Tibial artery (tissue), 4 donors: ENCODE measurements around the gene CFAP157.

ENCODE experiments used
- DNase-seq, 2 donors: peaks; one replicate each; pipeline ENCODE4 v3.0.0-alpha.2; 2019
- H3K27ac ChIP-seq, 2 donors: fragments of 200-600 bp; sonication (generic) in 1 of 2; 1 replicate in 1 of 2; 2 replicates in 1 of 2; pipeline ENCODE4 v1.5.1; 2018 to 2019; ENCODE audit warnings: mild to moderate bottlenecking in 1 of 2
- H3K27me3 ChIP-seq, 2 donors: fragments of 200-600 bp; sonication (generic) in 1 of 2; one replicate each; pipeline versions ENCODE4 v1.5.1 to v1.6.0; 2016 to 2019
- H3K36me3 ChIP-seq, 3 donors: fragments of 200-600 bp; sonication (generic) in 2 of 3; one replicate each; pipeline ENCODE4 v1.5.1; 2016 to 2019; ENCODE audit warnings: mild to moderate bottlenecking in 2 of 3
- H3K4me1 ChIP-seq, 4 donors: fragments of 200-600 bp; sonication (generic) in 2 of 4; 1 replicate in 3 of 4; 2 replicates in 1 of 4; pipeline ENCODE4 v1.5.1; 2016 to 2019
- H3K4me3 ChIP-seq, 2 donors: fragments of 200-600 bp; sonication (generic) in 1 of 2; 1 replicate in 1 of 2; 2 replicates in 1 of 2; pipeline ENCODE4 v1.5.1; 2018 to 2019; ENCODE audit warnings: mild to moderate bottlenecking in 2 of 2
- H3K9me3 ChIP-seq, 3 donors: fragments of 200-600 bp; sonication (generic) in 1 of 3; one replicate each; pipeline ENCODE4 v1.5.1; 2016 to 2019
- CTCF ChIP-seq, 2 experiments: fragments of 200-600 bp in 1 of 2; fragments of 450-650 bp in 1 of 2; IDR thresholded peaks; one replicate each; pipeline ENCODE4 v1.5.1; 2017 to 2019; ENCODE audit warnings: antibody characterized with exemption in 2 of 2, mild to moderate bottlenecking in 1 of 2, moderate library complexity in 1 of 2
- intact Hi-C: fragments of 100-400 bp; cut with DNase I; formaldehyde crosslinking; loops from one replicate; pipeline ENCODE4 v1.15.0; 2023; ENCODE audit warnings: low total_unique reads

Gene CFAP157

GRCh38 chr9:127679506-127679905 is 27.3 kb upstream of the CFAP157 start:
- H3K27me3 ChIP-seq = no peaks in the 10 kb centered on the region
- no peaks in the 10 kb centered on the region for H3K9me3 ChIP-seq
- H3K36me3 ChIP-seq = peaks cover 37 to 96% (median 80%) of the 10 kb centered on the region in 3 donors
- intact Hi-C loops = no loop called here
- DNase-seq = no peak
- H3K27ac ChIP-seq = no peak overlapping the region
- H3K4me3 ChIP-seq = no peak overlapping the region
- no peaks in the 10 kb centered on the region for H3K4me1 ChIP-seq
- TF ChIP-seq CTCF (IDR thresholded peaks at IDR 0.05) = no peak

- H3K27ac ChIP-seq = no peak overlapping the region
- H3K9me3 ChIP-seq = no peaks in the 10 kb centered on the region
- intact Hi-C loops = no loop called here
- H3K4me3 ChIP-seq = no peak overlapping the region
- no peak for TF ChIP-seq CTCF (IDR thresholded peaks at IDR 0.05)
- no peaks in the 10 kb centered on the region for H3K27me3 ChIP-seq
- H3K4me1 ChIP-seq = no peaks in the 10 kb centered on the region
- peaks cover 37 to 95% (median 81%) of the 10 kb centered on the region in 3 donors for H3K36me3 ChIP-seq
- DNase-seq = no peak
These were observed 26.6 kb upstream of the CFAP157 start for GRCh38 chr9:127680226-127680625.

- intact Hi-C loops = no loop called here
- no peaks in the 10 kb centered on the region for H3K27me3 ChIP-seq
- no peaks in the 10 kb centered on the region for H3K4me1 ChIP-seq
- no peaks in the 10 kb centered on the region for H3K9me3 ChIP-seq
- no peak overlapping the region for H3K27ac ChIP-seq
- peaks cover 37 to 94% (median 84%) of the 10 kb centered on the region in 3 donors for H3K36me3 ChIP-seq
- DNase-seq = no peak
- no peak overlapping the region for H3K4me3 ChIP-seq
- no peak for TF ChIP-seq CTCF (IDR thresholded peaks at IDR 0.05)
These were observed 25.9 kb upstream of the CFAP157 start for GRCh38 chr9:127680846-127681245.

DNA sequence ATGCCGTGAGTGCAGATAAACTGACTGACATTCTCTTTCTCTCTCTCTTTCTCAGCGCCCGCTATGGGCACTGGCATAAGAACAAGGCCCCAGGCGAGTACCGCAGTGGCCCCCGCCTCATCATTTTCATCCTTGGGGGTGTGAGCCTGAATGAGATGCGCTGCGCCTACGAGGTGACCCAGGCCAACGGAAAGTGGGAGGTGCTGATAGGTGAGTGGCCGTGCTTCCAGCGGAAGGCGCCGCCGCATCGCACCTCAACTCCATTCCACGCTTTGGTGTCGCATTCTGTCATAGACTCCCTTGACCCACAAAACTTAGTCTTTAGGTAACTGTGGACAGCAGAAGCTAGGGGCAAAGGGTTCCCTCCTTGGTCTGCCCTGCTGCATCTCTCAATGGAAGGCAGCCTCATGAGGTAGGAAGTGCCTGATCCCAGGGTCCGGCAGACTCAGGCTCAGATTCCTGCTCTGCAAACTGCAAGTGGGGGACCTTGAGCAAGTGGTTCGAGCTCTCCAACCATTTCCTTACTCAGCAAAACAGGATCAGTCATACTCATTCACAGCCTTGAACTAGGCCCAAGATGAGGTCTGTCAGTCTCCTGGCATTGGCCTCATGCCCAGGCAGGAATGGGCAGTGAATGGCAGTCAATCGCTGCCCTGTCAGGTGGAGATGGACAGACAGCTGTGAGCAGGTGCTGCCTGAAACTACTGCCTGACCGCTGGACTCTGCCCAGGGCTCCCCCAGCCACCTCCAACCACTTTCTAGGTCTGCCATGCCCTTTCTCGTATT is 24.2 kb upstream of the CFAP157 start:
- no peak for DNase-seq
- Histone ChIP-seq H3K4me3 (no peak overlapping the region), H3K27ac (no peak overlapping the region), H3K4me1 (no peaks in the 10 kb centered on the region), H3K27me3 (no peaks in the 10 kb centered on the region), H3K9me3 (no peaks in the 10 kb centered on the region), H3K36me3 (peaks cover 37 to 95% (median 82%) of the 10 kb centered on the region in 3 donors)
- TF ChIP-seq CTCF (IDR thresholded peaks at IDR 0.05) = no peak
- intact Hi-C loops = no loop called here

DNA sequence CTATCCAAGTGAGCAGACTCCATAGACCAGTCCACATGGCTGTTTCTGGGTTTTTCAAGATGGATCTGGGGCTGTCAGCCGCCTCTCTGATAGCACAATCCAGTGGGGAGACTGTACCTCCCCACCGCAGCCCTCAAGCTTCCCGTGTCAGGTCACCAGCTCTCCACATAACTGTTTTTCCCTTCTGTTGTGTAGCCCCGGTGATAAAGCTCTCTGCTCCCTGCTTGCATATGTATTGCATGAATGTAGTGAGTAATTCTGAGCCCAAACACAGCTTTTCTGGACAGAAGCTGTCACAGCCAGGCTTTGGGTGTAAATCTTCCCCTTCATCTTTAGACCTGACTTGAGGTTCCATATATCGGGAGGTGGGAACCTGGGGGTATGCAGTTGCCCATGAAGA is 23.1 kb upstream of the CFAP157 start:
- no peak overlapping the region for H3K4me3 ChIP-seq
- no peak for DNase-seq
- intact Hi-C loops = no loop called here
- H3K4me1 ChIP-seq = no peaks in the 10 kb centered on the region
- H3K36me3 ChIP-seq = peaks cover 37 to 97% (median 77%) of the 10 kb centered on the region in 3 donors
- no peak overlapping the region for H3K27ac ChIP-seq
- TF ChIP-seq CTCF (IDR thresholded peaks at IDR 0.05) = no peak
- H3K9me3 ChIP-seq = no peaks in the 10 kb centered on the region
- H3K27me3 ChIP-seq = no peaks in the 10 kb centered on the region
